ENCODE data around the gene ANP32A. TPM values are rescaled to one million over a fixed set of nuclear protein-coding genes. Genes with fewer than 3 reads are reported as not detected.
A peak's percentile ranks its signal among the peaks of the same experiment; 100 is the strongest.
"Not testable (repeated sequence)": the region's sequence is repeated elsewhere in the genome, so short reads cannot be mapped to it uniquely, and the experiment has no call there.

The ANP32A gene
- 100 to 1,000 TPM; 104 to 145 (median 122) TPM for total RNA-seq
- 103 TPM for polyA plus RNA-seq
- long read RNA-seq, donor 1, transcript ANP32A-203 (7 exons, 2,440 nt): major isoform, 142 of 174 reads
- long read RNA-seq, donor 1, partial matches to known transcripts: 11 of 174 reads
- long read RNA-seq, donor 1, other reads (novel, unspliced or antisense): 17 of 174 reads
- long read RNA-seq, donor 2, transcript ANP32A-203 (7 exons, 2,440 nt): major isoform, 45 of 59 reads
- long read RNA-seq, donor 2, partial matches to known transcripts: 3 of 59 reads
- long read RNA-seq, donor 2, other reads (novel, unspliced or antisense): 10 of 59 reads
- long read RNA-seq, donor 3, transcript ANP32A-203 (7 exons, 2,440 nt): major isoform, 65 of 83 reads
- long read RNA-seq, donor 3, partial matches to known transcripts: 3 of 83 reads
- long read RNA-seq, donor 3, other reads (novel, unspliced or antisense): 15 of 83 reads
- long read RNA-seq, donor 4, transcript ANP32A-203 (7 exons, 2,440 nt): major isoform, 26 of 38 reads
- long read RNA-seq, donor 4, partial matches to known transcripts: 4 of 38 reads
- long read RNA-seq, donor 4, other reads (novel, unspliced or antisense): 6 of 38 reads

GRCh38 chr15:68820295-68821189 is at the start of gene ANP32A:
Gene ANP32A, minus strand, starts transcription at chr15:68820895. Its CDS starts 144 bp downstream, at chr15:68820751.
- intact Hi-C loops (cut with DNase I): loop anchor here in 1 of 4 donors (10.0 kb wide), 1 partner anchor 86 kb away; no protein-coding TSS in a partner anchor
- peak within 1 kb of the TSS; percentile 99 for H3K27ac ChIP-seq (ENCODE audit: low read length)
- under 1% methylated on average over 81 of the region's 81 CpGs for WGBS

GRCh38 chr15:68868296-68868695 is 47.6 kb upstream of the ANP32A start:
- 84% methylated on average over 2 of the region's 2 CpGs for WGBS
- DNase-seq: no peak
- H3K4me1 ChIP-seq (ENCODE audit: control insufficient read depth, insufficient read depth, low read length): no peaks in the 10 kb centered on the region

More at GRCh38 chr15:68820295-68821189, at the start of gene ANP32A:
- peaks cover 7% of the 10 kb centered on the region for H3K4me1 ChIP-seq (ENCODE audit: control insufficient read depth, insufficient read depth, low read length)
- ATAC-seq (peak; percentile 88 to 89), DNase-seq (peak; percentile 97 to 99 (median 99))
- H3K27me3 ChIP-seq (ENCODE audit: control insufficient read depth, insufficient read depth): no peaks in the 10 kb centered on the region
- H3K4me3 ChIP-seq (ENCODE audit: low read length): peak within 1 kb of the TSS; percentile 98
- no peaks in the 10 kb centered on the region for H3K9me3 ChIP-seq (ENCODE audit: control insufficient read depth, low read length)

GRCh38 chr15:68862415-68862814 is 41.7 kb upstream of the ANP32A start:
- no peaks in the 10 kb centered on the region for H3K4me1 ChIP-seq (ENCODE audit: control insufficient read depth, insufficient read depth, low read length)
- no peak overlapping the region for H3K27ac ChIP-seq (ENCODE audit: low read length)
- no peaks in the 10 kb centered on the region for H3K9me3 ChIP-seq (ENCODE audit: control insufficient read depth, low read length)
- no peaks in the 10 kb centered on the region for H3K27me3 ChIP-seq (ENCODE audit: control insufficient read depth, insufficient read depth)
- no peak for DNase-seq
- ATAC-seq: no peak
- intact Hi-C loops (cut with DNase I): no loop called here
- H3K4me3 ChIP-seq (ENCODE audit: low read length): no peak overlapping the region

More at GRCh38 chr15:68868296-68868695, 47.6 kb upstream of the ANP32A start:
- ATAC-seq: no peak
- Histone ChIP-seq H3K27me3 (ENCODE audit: control insufficient read depth, insufficient read depth) (no peaks in the 10 kb centered on the region), H3K27ac (ENCODE audit: low read length) (no peak overlapping the region), H3K9me3 (ENCODE audit: control insufficient read depth, low read length) (no peaks in the 10 kb centered on the region), H3K4me3 (ENCODE audit: low read length) (no peak overlapping the region)
- intact Hi-C loops (cut with DNase I): no loop called here

GRCh38 chr15:68858666-68859065 is 38.0 kb upstream of the ANP32A start:
- H3K4me1 ChIP-seq (ENCODE audit: control insufficient read depth, insufficient read depth, low read length); DNase-seq; ATAC-seq; intact Hi-C loops (cut with DNase I); H3K27ac ChIP-seq (ENCODE audit: low read length); H3K27me3 ChIP-seq (ENCODE audit: control insufficient read depth, insufficient read depth); H3K4me3 ChIP-seq (ENCODE audit: low read length); H3K9me3 ChIP-seq (ENCODE audit: control insufficient read depth, low read length): not testable (repeated sequence)
- 84% methylated on average over 2 of the region's 4 CpGs for WGBS

GRCh38 chr15:68857443-68857842 is 36.7 kb upstream of the ANP32A start:
- DNase-seq; intact Hi-C loops (cut with DNase I); H3K4me1 ChIP-seq (ENCODE audit: control insufficient read depth, insufficient read depth, low read length); H3K4me3 ChIP-seq (ENCODE audit: low read length); H3K9me3 ChIP-seq (ENCODE audit: control insufficient read depth, low read length); H3K27ac ChIP-seq (ENCODE audit: low read length); ATAC-seq; H3K27me3 ChIP-seq (ENCODE audit: control insufficient read depth, insufficient read depth): not testable (repeated sequence)
- WGBS: 89% methylated on average over 5 of the region's 5 CpGs

GRCh38 chr15:68852461-68852860 is 31.8 kb upstream of the ANP32A start:
- H3K9me3 ChIP-seq (ENCODE audit: control insufficient read depth, low read length): no peaks in the 10 kb centered on the region
- intact Hi-C loops (cut with DNase I): no loop called here
- no peaks in the 10 kb centered on the region for H3K4me1 ChIP-seq (ENCODE audit: control insufficient read depth, insufficient read depth, low read length)
- ATAC-seq (no peak), DNase-seq (peak in 2 of 3 donors; percentile 34 to 50)
- WGBS: 85% methylated on average over 7 of the region's 7 CpGs
- no peak overlapping the region for H3K27ac ChIP-seq (ENCODE audit: low read length)
- no peak overlapping the region for H3K4me3 ChIP-seq (ENCODE audit: low read length)
- no peaks in the 10 kb centered on the region for H3K27me3 ChIP-seq (ENCODE audit: control insufficient read depth, insufficient read depth)

GRCh38 chr15:68851971-68852370 is 31.3 kb upstream of the ANP32A start:
- no peaks in the 10 kb centered on the region for H3K27me3 ChIP-seq (ENCODE audit: control insufficient read depth, insufficient read depth)
- DNase-seq (no peak), ATAC-seq (no peak)
- no peaks in the 10 kb centered on the region for H3K9me3 ChIP-seq (ENCODE audit: control insufficient read depth, low read length)
- H3K4me3 ChIP-seq (ENCODE audit: low read length): no peak overlapping the region
- no peak overlapping the region for H3K27ac ChIP-seq (ENCODE audit: low read length)
- intact Hi-C loops (cut with DNase I): no loop called here
- no peaks in the 10 kb centered on the region for H3K4me1 ChIP-seq (ENCODE audit: control insufficient read depth, insufficient read depth, low read length)
- 87% methylated on average over 2 of the region's 2 CpGs for WGBS

GRCh38 chr15:68849497-68849896 is 28.8 kb upstream of the ANP32A start:
- no peaks in the 10 kb centered on the region for H3K4me1 ChIP-seq (ENCODE audit: control insufficient read depth, insufficient read depth, low read length)
- H3K27ac ChIP-seq (ENCODE audit: low read length): no peak overlapping the region
- H3K27me3 ChIP-seq (ENCODE audit: control insufficient read depth, insufficient read depth): no peaks in the 10 kb centered on the region
- intact Hi-C loops (cut with DNase I): no loop called here
- ATAC-seq (no peak), DNase-seq (no peak)
- H3K9me3 ChIP-seq (ENCODE audit: control insufficient read depth, low read length): no peaks in the 10 kb centered on the region
- no peak overlapping the region for H3K4me3 ChIP-seq (ENCODE audit: low read length)
- WGBS: 52% methylated on average over 2 of the region's 2 CpGs

GRCh38 chr15:68846851-68847439 is 26.2 kb upstream of the ANP32A start:
- Histone ChIP-seq H3K9me3 (ENCODE audit: control insufficient read depth, low read length) (no peaks in the 10 kb centered on the region), H3K27me3 (ENCODE audit: control insufficient read depth, insufficient read depth) (no peaks in the 10 kb centered on the region), H3K27ac (ENCODE audit: low read length) (no peak overlapping the region), H3K4me3 (ENCODE audit: low read length) (no peak overlapping the region), H3K4me1 (ENCODE audit: control insufficient read depth, insufficient read depth, low read length) (peaks cover 2% of the 10 kb centered on the region)
- intact Hi-C loops (cut with DNase I): no loop called here
- no peak for ATAC-seq
- no peak for DNase-seq
- 95% methylated on average over 3 of the region's 3 CpGs for WGBS

GRCh38 chr15:68844856-68845550 is 24.3 kb upstream of the ANP32A start:
- Histone ChIP-seq H3K27ac (ENCODE audit: low read length) (no peak overlapping the region), H3K27me3 (ENCODE audit: control insufficient read depth, insufficient read depth) (no peaks in the 10 kb centered on the region), H3K9me3 (ENCODE audit: control insufficient read depth, low read length) (no peaks in the 10 kb centered on the region), H3K4me1 (ENCODE audit: control insufficient read depth, insufficient read depth, low read length) (peaks cover 2% of the 10 kb centered on the region), H3K4me3 (ENCODE audit: low read length) (no peak overlapping the region)
- DNase-seq: no peak
- intact Hi-C loops (cut with DNase I): no loop called here
- ATAC-seq: no peak
- 69% methylated on average over 5 of the region's 5 CpGs for WGBS
